NCI-H345 (cell line): ENCODE measurements around the gene LSMEM2.
"Not testable (repeated sequence)": the region's sequence is repeated elsewhere in the genome, so short reads cannot be mapped to it uniquely, and the experiment has no call there.

Experiments used
- DNase-seq: peaks from one replicate; lab custom pipeline; 2025; lab: John Stamatoyannopoulos, UW

LSMEM2 gene

GRCh38 chr3:50264964-50265485 lies 13.9 kb upstream of the LSMEM2 start:
- no peak for DNase-seq

GRCh38 chr3:50265571-50265970 lies 13.3 kb upstream of the LSMEM2 start:
- DNase-seq, result no peak

- no peak for DNase-seq
These were observed 12.9 kb upstream of the LSMEM2 start for GRCh38 chr3:50266017-50266416.

- DNase-seq, result no peak
These were observed 12.1 kb upstream of the LSMEM2 start for GRCh38 chr3:50266836-50267235.

GRCh38 chr3:50267280-50267913 lies 11.5 kb upstream of the LSMEM2 start:
- DNase-seq, result no peak

- DNase-seq, result no peak
These were observed 10.6 kb upstream of the LSMEM2 start for GRCh38 chr3:50268276-50268675.

GRCh38 chr3:50268703-50269451 lies 10.0 kb upstream of the LSMEM2 start, which contains the start of gene SEMA3B:
Gene SEMA3B, plus strand, starts transcription at chr3:50269147. Its CDS starts 94 bp downstream, at chr3:50269241.
- peak; percentile 25 for DNase-seq

GRCh38 chr3:50269460-50269859 lies 9.4 kb upstream of the LSMEM2 start:
- DNase-seq, result no peak

- no peak for DNase-seq
These were observed 8.9 kb upstream of the LSMEM2 start for GRCh38 chr3:50269977-50270413.

- DNase-seq, result no peak
These were observed 8.3 kb upstream of the LSMEM2 start for GRCh38 chr3:50270422-50271224.

GRCh38 chr3:50271314-50271936 lies 7.5 kb upstream of the LSMEM2 start:
- no peak for DNase-seq

GRCh38 chr3:50272538-50272910 lies 6.4 kb upstream of the LSMEM2 start:
- not testable (repeated sequence) for DNase-seq

- DNase-seq, result peak; percentile 74
These were observed 5.8 kb upstream of the LSMEM2 start for GRCh38 chr3:50272911-50273688.

GRCh38 chr3:50273689-50274065 lies 5.2 kb upstream of the LSMEM2 start:
- no peak for DNase-seq

- peak; percentile 46 for DNase-seq
These were observed 4.3 kb upstream of the LSMEM2 start for GRCh38 chr3:50274371-50275104.

- DNase-seq, result no peak
These were observed 3.5 kb upstream of the LSMEM2 start for GRCh38 chr3:50275141-50275995.

GRCh38 chr3:50275996-50276761 lies 2.7 kb upstream of the LSMEM2 start:
- no peak for DNase-seq

- DNase-seq, result no peak
These were observed 2.2 kb upstream of the LSMEM2 start for GRCh38 chr3:50276762-50277101.
